KMS-11 (cell line): ENCODE results near the gene IL10RA.

Experiments
- H2AFZ ChIP-seq: fragments of 200-600 bp; sonication (generic); 2 replicates; pipeline ENCODE4 v1.6.1; 2016; ENCODE audit warnings: antibody characterized with exemption, mixed run types, low read depth
- H3K27ac ChIP-seq: fragments of 200-600 bp; sonication (generic); 2 replicates; pipeline ENCODE4 v1.6.1; 2016; ENCODE audit warnings: mild to moderate bottlenecking, mixed run types
- H3K27me3 ChIP-seq: fragments of 200-600 bp; sonication (generic); 2 replicates; pipeline ENCODE4 v1.6.1; 2017; ENCODE audit warnings: mild to moderate bottlenecking, low read depth, mixed run types, moderate library complexity; ENCODE audit not compliant: insufficient read depth
- H3K36me3 ChIP-seq: fragments of 200-600 bp; sonication (generic); 2 replicates; pipeline ENCODE4 v1.6.1; 2017; ENCODE audit warnings: mild to moderate bottlenecking, mixed run types; ENCODE audit not compliant: insufficient read depth
- H3K4me1 ChIP-seq: fragments of 200-600 bp; sonication (generic); 2 replicates; pipeline ENCODE4 v1.6.1; 2016; ENCODE audit warnings: mild to moderate bottlenecking, low read depth, mixed run types; ENCODE audit not compliant: poor library complexity, severe bottlenecking
- H3K4me2 ChIP-seq: fragments of 200-600 bp; sonication (generic); 2 replicates; pipeline ENCODE4 v1.7.0; 2016; ENCODE audit warnings: mild to moderate bottlenecking, mixed run types
- H3K4me3 ChIP-seq: fragments of 200-600 bp; sonication (generic); IDR thresholded peaks from 2 replicates; pipeline ENCODE4 v1.6.1; 2017; ENCODE audit warnings: low read depth, low read length, mixed read lengths; ENCODE audit not compliant: insufficient read depth
- H3K79me2 ChIP-seq: fragments of 200-600 bp; sonication (generic); 2 replicates; pipeline ENCODE4 v1.6.1; 2016; ENCODE audit warnings: low read depth, mixed run types; ENCODE audit not compliant: insufficient read depth
- H3K9ac ChIP-seq: fragments of 200-600 bp; sonication (generic); 2 replicates; pipeline ENCODE4 v1.6.1; 2016; ENCODE audit warnings: mild to moderate bottlenecking, mixed run types
- H4K20me1 ChIP-seq: fragments of 200-600 bp; sonication (generic); 2 replicates; pipeline ENCODE4 v1.6.1; 2016; ENCODE audit warnings: mild to moderate bottlenecking, mixed run types; ENCODE audit not compliant: insufficient read depth
- CTCF ChIP-seq: fragments of 200-600 bp; sonication (generic); conservative IDR thresholded peaks from 2 replicates; pipeline ENCODE4 v1.6.1; 2017; ENCODE audit warnings: low read depth, mild to moderate bottlenecking, antibody characterized with exemption, low read length, moderate library complexity, mixed read lengths

Gene IL10RA

GRCh38 chr11:118017631-118018315 lies 31.6 kb downstream of the IL10RA start:
- Histone ChIP-seq H3K4me1 (no peaks in the 10 kb centered on the region), H3K4me2 (no peak overlapping the region), H3K27me3 (no peaks in the 10 kb centered on the region), H3K9ac (no peak overlapping the region), H3K36me3 (no peaks in the 10 kb centered on the region), H4K20me1 (no peaks in the 10 kb centered on the region), H3K79me2 (no peaks in the 10 kb centered on the region), H3K4me3 (no peak overlapping the region), H2AFZ (no peak overlapping the region), H3K27ac (no peak overlapping the region)
- no peak for TF ChIP-seq CTCF

- Histone ChIP-seq H3K4me2 (no peak overlapping the region), H4K20me1 (no peaks in the 10 kb centered on the region), H3K9ac (no peak overlapping the region), H3K79me2 (no peaks in the 10 kb centered on the region), H3K4me3 (no peak overlapping the region), H3K4me1 (no peaks in the 10 kb centered on the region), H2AFZ (no peak overlapping the region), H3K27me3 (no peaks in the 10 kb centered on the region), H3K27ac (no peak overlapping the region), H3K36me3 (no peaks in the 10 kb centered on the region)
- no peak for TF ChIP-seq CTCF
Observed at GRCh38 chr11:118018401-118018800, 32.2 kb downstream of the IL10RA start.

- no peak overlapping the region for H3K4me2 ChIP-seq
- no peaks in the 10 kb centered on the region for H3K79me2 ChIP-seq
- no peak overlapping the region for H3K27ac ChIP-seq
- H3K9ac ChIP-seq, result no peak overlapping the region
- TF ChIP-seq CTCF, result no peak
- no peaks in the 10 kb centered on the region for H3K36me3 ChIP-seq
- no peaks in the 10 kb centered on the region for H3K4me1 ChIP-seq
- H2AFZ ChIP-seq, result no peak overlapping the region
- no peak overlapping the region for H3K4me3 ChIP-seq
- no peaks in the 10 kb centered on the region for H4K20me1 ChIP-seq
- H3K27me3 ChIP-seq, result no peaks in the 10 kb centered on the region
Observed at GRCh38 chr11:118021146-118021545, 35.0 kb downstream of the IL10RA start.

GRCh38 chr11:118027694-118028093 lies 41.5 kb downstream of the IL10RA start:
- H3K27ac ChIP-seq, result no peak overlapping the region

More at GRCh38 chr11:118027694-118028093, 41.5 kb downstream of the IL10RA start:
- H3K4me3 ChIP-seq, result no peak overlapping the region
- no peaks in the 10 kb centered on the region for H3K27me3 ChIP-seq
- no peaks in the 10 kb centered on the region for H3K79me2 ChIP-seq
- no peak for TF ChIP-seq CTCF
- H2AFZ ChIP-seq, result no peak overlapping the region
- no peak overlapping the region for H3K9ac ChIP-seq
- no peaks in the 10 kb centered on the region for H3K36me3 ChIP-seq
- no peak overlapping the region for H3K4me2 ChIP-seq
- no peaks in the 10 kb centered on the region for H4K20me1 ChIP-seq
- no peaks in the 10 kb centered on the region for H3K4me1 ChIP-seq
